Measurements from ENCODE around the gene UTS2B. TPM values are rescaled to one million over a fixed set of nuclear protein-coding genes. Genes with fewer than 3 reads are reported as not detected.

The UTS2B gene
- total and polyA plus RNA-seq, 2 of the 13 experiments (the other 11 are each of a cell fraction or from before 2014, with no cell fraction given), result 0.03 to 0.46 TPM

DNA sequence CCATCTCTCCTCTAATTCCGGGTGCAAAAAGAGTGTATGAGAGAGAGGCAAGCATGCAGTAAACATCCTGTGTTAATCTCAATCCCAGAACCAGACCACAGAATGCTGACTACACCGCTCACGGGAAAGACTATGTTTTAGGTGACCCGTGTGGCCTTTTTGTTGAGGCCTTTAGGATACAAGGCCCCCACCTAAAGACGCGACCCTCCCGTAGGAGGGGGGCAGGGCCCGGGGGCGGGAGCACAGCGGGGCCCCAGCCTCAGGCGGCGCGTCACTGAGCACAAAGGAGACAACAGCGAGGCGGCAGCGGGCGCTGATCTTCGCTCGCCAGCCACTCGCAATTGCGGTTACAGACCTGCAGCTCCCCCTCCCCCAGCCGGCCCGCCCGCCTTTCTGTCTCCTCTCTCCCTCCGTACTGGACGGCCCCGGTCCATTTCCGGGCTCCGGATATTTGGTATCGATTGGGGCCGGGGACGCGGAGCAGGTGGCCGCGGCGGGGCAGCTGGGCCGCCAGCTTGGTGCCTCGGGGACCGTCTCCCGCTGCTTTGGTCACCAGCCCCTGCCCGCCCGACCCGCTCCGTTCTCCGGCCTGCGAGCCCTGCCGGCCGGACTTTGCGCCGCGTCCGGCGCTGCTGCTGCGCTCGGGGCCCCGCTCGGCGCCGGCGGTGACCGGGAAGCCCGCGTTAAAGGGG is 1.2 kb downstream of the UTS2B start, which contains the start of gene CCDC50 (continued):
- TF ChIP-seq, protein P1, sequence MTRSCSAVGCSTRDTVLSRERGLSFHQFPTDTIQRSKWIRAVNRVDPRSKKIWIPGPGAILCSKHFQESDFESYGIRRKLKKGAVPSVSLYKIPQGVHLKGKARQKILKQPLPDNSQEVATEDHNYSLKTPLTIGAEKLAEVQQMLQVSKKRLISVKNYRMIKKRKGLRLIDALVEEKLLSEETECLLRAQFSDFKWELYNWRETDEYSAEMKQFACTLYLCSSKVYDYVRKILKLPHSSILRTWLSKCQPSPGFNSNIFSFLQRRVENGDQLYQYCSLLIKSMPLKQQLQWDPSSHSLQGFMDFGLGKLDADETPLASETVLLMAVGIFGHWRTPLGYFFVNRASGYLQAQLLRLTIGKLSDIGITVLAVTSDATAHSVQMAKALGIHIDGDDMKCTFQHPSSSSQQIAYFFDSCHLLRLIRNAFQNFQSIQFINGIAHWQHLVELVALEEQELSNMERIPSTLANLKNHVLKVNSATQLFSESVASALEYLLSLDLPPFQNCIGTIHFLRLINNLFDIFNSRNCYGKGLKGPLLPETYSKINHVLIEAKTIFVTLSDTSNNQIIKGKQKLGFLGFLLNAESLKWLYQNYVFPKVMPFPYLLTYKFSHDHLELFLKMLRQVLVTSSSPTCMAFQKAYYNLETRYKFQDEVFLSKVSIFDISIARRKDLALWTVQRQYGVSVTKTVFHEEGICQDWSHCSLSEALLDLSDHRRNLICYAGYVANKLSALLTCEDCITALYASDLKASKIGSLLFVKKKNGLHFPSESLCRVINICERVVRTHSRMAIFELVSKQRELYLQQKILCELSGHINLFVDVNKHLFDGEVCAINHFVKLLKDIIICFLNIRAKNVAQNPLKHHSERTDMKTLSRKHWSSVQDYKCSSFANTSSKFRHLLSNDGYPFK (CRISPR knock-in tag; IDR thresholded peaks at IDR 0.05; ENCODE audit: borderline replicate concordance), result peak; percentile 33; the same call in 1 of the 2 replicates
- TF ChIP-seq PHF8 (CRISPR knock-in tag; IDR thresholded peaks at IDR 0.05) (peak; percentile 89), TP53 (CRISPR knock-in tag; conservative IDR thresholded peaks at IDR 0.05) (no peak; the same call in 1 of the 2 replicates), ZNF550 (CRISPR knock-in tag; IDR thresholded peaks at IDR 0.05; ENCODE audit: borderline replicate concordance) (no peak), GFI1 (CRISPR knock-in tag; IDR thresholded peaks at IDR 0.05; ENCODE audit: borderline replicate concordance) (no peak), EZH2 (conservative IDR thresholded peaks at IDR 0.05; ENCODE audit: low read depth, low read length) (no peak), ERF (CRISPR knock-in tag; IDR thresholded peaks at IDR 0.05) (peak; percentile 94), TAF1 (CRISPR knock-in tag; IDR thresholded peaks at IDR 0.05) (peak; percentile 71), REXO4 (CRISPR knock-in tag; IDR thresholded peaks at IDR 0.05; ENCODE audit: borderline replicate concordance) (no peak; the same call in 1 of the 2 replicates), NCOR1 (IDR thresholded peaks at IDR 0.05; ENCODE audit: borderline replicate concordance, low read length) (no peak; the same call in 1 of the 2 replicates), ZKSCAN1 (IDR thresholded peaks at IDR 0.05; ENCODE audit: low read length) (no peak), NR1H2 (CRISPR knock-in tag; IDR thresholded peaks at IDR 0.05; ENCODE audit: borderline replicate concordance, low read depth) (peak; percentile 54; the same call in 1 of the 2 replicates), ZNF333 (CRISPR knock-in tag; IDR thresholded peaks at IDR 0.05; ENCODE audit: borderline replicate concordance) (peak; percentile 83; the same call in 1 of the 2 replicates), NFYC (CRISPR knock-in tag; IDR thresholded peaks at IDR 0.05) (peak; percentile 39; the same call in 1 of the 2 replicates)
- TF ChIP-seq, protein P2, sequence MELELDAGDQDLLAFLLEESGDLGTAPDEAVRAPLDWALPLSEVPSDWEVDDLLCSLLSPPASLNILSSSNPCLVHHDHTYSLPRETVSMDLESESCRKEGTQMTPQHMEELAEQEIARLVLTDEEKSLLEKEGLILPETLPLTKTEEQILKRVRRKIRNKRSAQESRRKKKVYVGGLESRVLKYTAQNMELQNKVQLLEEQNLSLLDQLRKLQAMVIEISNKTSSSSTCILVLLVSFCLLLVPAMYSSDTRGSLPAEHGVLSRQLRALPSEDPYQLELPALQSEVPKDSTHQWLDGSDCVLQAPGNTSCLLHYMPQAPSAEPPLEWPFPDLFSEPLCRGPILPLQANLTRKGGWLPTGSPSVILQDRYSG (CRISPR knock-in tag; IDR thresholded peaks at IDR 0.05), result no peak
- TF ChIP-seq, protein P3, sequence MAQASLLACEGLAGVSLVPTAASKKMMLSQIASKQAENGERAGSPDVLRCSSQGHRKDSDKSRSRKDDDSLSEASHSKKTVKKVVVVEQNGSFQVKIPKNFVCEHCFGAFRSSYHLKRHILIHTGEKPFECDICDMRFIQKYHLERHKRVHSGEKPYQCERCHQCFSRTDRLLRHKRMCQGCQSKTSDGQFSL (CRISPR knock-in tag; IDR thresholded peaks at IDR 0.05), result peak; percentile 72
- TF ChIP-seq, protein P4, sequence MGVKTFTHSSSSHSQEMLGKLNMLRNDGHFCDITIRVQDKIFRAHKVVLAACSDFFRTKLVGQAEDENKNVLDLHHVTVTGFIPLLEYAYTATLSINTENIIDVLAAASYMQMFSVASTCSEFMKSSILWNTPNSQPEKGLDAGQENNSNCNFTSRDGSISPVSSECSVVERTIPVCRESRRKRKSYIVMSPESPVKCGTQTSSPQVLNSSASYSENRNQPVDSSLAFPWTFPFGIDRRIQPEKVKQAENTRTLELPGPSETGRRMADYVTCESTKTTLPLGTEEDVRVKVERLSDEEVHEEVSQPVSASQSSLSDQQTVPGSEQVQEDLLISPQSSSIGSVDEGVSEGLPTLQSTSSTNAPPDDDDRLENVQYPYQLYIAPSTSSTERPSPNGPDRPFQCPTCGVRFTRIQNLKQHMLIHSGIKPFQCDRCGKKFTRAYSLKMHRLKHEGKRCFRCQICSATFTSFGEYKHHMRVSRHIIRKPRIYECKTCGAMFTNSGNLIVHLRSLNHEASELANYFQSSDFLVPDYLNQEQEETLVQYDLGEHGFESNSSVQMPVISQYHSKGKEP (CRISPR knock-in tag; IDR thresholded peaks at IDR 0.05), result no peak
- TF ChIP-seq, protein P5, sequence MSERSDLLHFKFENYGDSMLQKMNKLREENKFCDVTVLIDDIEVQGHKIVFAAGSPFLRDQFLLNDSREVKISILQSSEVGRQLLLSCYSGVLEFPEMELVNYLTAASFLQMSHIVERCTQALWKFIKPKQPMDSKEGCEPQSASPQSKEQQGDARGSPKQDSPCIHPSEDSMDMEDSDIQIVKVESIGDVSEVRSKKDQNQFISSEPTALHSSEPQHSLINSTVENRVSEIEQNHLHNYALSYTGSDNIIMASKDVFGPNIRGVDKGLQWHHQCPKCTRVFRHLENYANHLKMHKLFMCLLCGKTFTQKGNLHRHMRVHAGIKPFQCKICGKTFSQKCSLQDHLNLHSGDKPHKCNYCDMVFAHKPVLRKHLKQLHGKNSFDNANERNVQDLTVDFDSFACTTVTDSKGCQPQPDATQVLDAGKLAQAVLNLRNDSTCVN (CRISPR knock-in tag; IDR thresholded peaks at IDR 0.05; ENCODE audit: borderline replicate concordance), result peak; percentile 24; the same call in 1 of the 2 replicates
- TF ChIP-seq, protein P6, sequence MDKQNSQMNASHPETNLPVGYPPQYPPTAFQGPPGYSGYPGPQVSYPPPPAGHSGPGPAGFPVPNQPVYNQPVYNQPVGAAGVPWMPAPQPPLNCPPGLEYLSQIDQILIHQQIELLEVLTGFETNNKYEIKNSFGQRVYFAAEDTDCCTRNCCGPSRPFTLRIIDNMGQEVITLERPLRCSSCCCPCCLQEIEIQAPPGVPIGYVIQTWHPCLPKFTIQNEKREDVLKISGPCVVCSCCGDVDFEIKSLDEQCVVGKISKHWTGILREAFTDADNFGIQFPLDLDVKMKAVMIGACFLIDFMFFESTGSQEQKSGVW (CRISPR knock-in tag; IDR thresholded peaks at IDR 0.05; ENCODE audit: borderline replicate concordance), result no peak
